Dermis microvascular lymphatic vessel endothelial cell (primary cell): ENCODE measurements around the gene RPS19. TPM values are rescaled to one million over a fixed set of nuclear protein-coding genes. Genes with fewer than 3 reads are reported as not detected.
A peak's percentile ranks its signal among the peaks of the same experiment; 100 is the strongest.

Source experiments
- DNase-seq, 2 donors: peaks; one replicate each; pipeline versions ENCODE4 v3.0.0 to v3.0.0-alpha.2; 2010; ENCODE audit warnings: low read depth in 2 of 2
- total RNA-seq: library from RNA; depleted of rRNA; stranded (reverse); fragments of >200 nt; gene quantifications from 2 replicates; pipeline ENCODE4 v1.2.1, GENCODE V29; 2014

Gene RPS19
- 398 and 471 TPM in 2 replicates for total RNA-seq

DNA sequence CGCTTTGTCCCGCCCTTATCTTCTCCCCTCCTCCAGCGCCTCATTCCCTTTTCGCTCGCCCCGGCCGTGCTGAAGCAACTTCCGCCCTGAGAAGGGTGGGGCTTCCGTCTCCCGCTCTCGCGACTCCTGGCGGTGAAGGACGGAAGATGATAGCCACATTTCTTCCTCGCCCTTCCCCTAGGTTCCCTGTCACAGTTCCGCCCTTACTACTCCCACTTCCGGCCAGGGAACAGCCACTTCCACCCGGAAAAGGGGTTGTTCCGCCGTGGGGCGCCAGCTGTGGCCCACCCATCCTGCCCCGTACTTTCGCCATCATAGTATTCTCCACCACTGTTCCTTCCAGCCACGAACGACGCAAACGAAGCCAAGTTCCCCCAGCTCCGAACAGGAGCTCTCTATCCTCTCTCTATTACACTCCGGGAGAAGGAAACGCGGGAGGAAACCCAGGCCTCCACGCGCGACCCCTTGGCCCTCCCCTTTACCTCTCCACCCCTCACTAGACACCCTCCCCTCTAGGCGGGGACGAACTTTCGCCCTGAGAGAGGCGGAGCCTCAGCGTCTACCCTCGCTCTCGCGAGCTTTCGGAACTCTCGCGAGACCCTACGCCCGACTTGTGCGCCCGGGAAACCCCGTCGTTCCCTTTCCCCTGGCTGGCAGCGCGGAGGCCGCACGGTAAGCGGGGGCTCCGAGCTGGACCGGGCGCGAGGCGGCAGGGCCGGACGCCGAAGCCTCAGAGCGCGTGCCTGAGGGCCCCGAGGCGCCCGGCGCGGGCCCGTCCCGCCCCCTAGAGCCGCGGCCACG is at the start of gene RPS19:
Gene RPS19, plus strand, starts transcription at position 638 of the 801 bp plus-strand sequence. CDS start 520 bp downstream, outside the sequence.
- peak; percentile 97 to 98 for DNase-seq

GRCh38 chr19:41810301-41810700 is 49.8 kb upstream of the RPS19 start:
- no peak for DNase-seq

DNA sequence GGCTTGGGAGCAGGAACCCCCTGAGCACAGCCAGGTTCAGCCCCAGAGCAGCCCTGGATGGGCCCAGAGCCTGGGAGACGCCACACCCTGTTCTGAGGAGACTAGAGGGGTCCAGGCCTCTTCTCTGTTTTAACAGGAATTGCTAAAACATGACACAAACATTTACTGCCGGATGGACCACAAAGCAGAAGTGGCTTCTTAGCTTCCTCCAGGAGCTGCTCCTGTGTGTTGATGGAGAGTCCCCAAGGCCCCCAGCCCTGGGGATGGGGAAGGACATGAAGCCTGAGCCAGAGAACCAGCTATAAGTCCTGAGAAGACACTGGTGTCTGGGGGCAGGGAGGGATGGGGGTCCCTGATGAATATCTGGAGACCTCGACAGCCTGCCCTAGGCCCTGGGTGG is 49.0 kb upstream of the RPS19 start:
- DNase-seq, result no peak

GRCh38 chr19:41811981-41812380 is 48.1 kb upstream of the RPS19 start:
- DNase-seq, result no peak

DNA sequence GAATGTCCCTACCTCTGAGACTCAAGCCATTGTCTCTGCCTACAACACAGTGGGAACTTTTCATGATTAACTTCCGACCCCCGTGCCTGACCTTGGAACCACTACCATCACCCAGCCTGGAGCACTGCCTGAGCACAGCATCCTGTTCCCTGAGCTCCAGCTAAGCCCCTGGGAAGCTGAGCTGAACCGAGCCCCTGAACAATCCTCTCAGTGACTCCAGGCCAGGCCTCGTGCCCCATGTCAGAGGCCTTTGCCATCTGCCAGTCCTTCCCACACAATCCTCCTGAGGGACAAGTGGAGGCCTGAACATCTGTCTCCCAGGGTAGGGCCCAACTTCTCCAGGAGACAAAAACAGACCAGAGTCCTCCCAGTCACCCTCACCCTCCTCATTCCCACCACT is 46.1 kb upstream of the RPS19 start:
- no peak for DNase-seq

GRCh38 chr19:41815301-41815700 is 44.8 kb upstream of the RPS19 start:
- DNase-seq, result no peak

DNA sequence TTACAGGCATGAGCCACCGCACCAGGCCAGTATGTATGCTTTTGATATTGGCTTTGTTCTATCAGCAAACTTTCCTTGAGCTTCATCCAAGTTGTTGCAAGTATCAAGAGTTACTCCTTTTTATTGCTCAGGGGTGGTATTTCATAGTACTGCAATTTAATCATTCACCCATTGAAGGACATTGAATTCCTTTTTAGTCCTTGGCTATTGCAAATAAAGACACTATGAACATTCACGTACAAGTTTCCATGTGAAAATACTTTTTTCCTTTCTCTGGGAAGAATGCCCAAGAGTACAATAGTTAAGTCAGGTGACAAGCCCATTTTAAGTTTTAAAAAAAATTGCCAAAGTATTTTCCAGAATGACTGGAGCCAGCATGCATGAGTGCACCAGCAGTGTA is 43.3 kb upstream of the RPS19 start:
- peak in 1 of 2 donors; percentile 1 for DNase-seq

DNA sequence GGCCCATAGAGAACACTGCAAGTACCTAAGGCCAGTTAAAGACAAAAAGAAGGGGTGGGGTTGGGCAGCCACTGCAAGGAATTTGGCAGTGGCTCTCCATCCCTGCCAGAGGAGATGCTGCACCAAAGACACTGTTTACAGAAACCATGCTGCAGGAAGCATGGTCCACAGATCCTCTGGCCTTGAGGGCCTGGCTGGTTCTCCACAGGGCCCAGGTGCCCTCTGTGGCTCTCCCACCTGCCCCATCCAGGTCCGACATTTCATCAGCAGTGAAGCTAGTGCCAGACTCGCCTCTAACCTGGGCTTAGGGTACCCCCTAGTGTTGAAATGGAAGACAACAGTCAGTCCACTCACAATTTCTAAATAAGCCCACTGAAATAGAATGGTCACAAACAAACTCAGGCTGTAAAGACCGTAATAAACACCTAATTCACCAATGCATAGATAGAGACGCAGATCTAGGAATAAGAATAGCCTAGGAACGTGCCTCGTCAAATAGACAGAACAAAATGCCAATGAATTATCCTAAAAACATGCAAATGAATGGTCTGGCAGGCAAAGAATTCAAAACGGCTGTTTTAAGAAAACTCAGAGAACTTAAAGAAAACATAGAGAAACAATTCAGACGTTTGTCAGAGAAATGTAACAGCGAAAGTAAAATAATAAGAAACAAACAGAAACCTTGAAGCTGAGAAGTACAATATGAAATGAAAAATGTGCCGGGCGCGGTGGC is 38.9 kb upstream of the RPS19 start:
- peak; percentile 35 to 57 for DNase-seq

DNA sequence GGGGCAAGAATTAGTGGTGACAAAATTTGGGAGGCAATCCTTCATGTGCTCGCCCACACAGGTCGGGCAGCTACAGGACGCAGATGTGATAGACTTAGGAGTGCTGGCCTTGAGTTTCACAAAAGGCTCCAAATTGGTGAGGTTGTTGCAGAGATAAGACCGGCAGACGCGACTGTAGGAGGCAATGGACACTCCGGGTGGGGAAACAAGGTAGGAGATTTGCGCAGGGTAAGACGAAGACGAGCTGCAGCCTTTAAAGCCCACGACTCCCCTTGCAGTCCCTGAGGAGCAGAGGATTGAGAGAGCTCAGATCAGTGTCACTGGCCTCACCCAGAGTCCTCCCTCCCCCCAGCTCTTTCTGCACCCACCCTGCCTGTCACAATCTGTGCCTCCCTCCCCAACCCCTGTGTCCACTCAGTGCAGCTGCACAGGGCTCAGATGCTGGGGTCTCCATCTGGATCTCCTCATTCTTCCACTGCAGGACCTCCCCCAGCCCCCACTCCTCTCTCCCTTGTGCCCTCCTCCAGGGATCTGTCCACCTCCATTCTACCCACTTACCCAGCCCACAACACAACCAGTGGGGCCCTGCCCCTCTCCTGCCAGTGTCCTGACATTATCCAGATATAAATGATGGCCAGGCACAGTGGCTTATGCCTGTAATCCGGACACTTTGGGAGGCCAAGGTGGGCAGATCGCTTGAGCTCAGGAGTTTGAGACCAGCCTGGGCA is 21.9 kb upstream of the RPS19 start:
- DNase-seq, result no peak

GRCh38 chr19:41839211-41839610 is 20.8 kb upstream of the RPS19 start:
- DNase-seq, result no peak

DNA sequence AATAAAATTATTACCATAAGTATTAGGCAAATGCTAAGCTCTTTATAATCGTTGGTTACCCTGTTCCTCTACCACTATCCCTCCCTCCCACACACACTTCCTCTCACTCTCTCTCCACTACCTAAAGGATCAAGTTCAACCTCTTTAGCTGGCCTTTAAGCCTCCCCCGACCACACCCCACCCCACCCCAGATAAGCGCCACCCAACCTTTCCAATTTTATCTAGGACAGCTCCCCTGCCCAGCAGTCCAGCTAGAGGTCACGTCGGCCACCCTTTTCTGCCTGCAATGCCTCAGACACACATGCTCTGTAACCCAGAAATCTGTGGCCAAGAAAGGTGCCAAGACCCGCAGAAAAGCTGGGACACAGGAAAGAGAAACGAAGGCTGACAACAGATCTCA is 16.7 kb upstream of the RPS19 start:
- DNase-seq, result no peak

- DNase-seq, result no peak
Measured at GRCh38 chr19:41844601-41845000, 15.5 kb upstream of the RPS19 start, which contains the start of gene LYPD4. LYPD4 (minus strand) TSS chr19:41844683; CDS start chr19:41839285, 5,398 bp downstream.

DNA sequence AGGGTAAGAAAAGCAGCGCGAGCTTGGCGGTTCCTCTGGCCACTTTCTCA is 15.2 kb upstream of the RPS19 start, which contains the start of gene DMRTC2:
Gene DMRTC2, plus strand, starts transcription at position 42 of the 50 bp plus-strand sequence. CDS start 2,387 bp downstream, outside the sequence.
- DNase-seq, result no peak

DNA sequence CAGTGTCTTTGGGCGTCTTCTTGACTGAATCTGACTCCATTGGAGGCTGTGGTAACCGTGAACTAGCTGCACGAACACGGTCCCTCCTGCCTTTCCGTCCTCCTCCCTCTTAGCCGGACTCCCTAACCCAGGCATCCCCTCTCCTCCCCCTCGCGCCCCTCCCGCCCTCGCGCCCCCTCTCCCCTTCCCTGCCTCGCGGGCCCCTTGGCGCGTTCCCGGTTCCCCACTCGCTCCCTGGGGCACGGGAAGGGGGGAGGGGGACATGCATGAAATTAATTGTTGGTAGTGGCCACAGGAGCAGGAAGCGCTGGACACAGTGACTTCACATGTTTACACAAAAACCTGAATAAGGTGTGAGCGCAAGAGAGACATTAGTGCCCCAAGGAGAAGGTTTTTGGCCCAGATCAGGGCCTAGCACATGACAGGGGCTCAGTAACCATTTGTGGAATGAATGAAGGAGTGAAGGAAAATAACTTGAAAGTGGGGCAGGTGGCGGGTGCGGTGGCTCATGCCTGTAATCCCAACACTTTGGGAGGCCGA is 14.9 kb upstream of the RPS19 start:
- DNase-seq, result no peak

DNA sequence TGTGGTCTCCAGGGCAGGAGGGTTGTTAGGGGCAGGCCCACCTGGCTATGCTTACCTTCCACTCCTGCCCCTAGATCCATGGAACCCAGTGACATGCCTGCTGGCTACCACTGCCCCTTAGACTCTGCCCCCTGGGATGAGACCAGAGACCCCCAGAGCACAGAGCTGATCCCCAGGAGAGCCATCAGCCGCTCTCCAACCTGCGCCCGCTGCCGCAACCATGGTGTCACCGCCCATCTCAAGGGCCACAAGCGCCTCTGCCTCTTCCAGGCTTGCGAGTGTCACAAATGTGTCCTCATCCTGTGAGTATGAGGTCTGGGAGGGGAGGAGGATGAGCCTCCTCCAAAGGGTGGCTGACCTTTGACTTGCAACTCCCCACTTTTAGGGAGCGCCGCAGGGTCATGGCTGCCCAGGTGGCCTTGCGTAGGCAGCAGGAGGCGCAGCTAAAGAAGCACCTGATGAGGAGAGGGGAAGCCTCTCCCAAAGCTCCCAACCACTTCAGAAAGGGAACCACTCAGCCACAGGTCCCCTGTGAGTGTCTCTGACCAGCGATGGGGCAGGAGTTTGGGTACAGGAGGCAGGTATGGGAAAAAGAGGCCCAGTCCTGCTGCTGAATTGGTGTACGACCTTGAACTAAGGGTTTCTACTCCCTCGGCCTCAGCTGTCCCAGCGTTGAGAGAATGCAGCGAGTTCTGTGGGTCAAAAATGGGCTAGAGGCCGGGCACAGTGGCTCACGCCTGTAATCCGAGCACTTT is 12.5 kb upstream of the RPS19 start:
- DNase-seq, result no peak

DNA sequence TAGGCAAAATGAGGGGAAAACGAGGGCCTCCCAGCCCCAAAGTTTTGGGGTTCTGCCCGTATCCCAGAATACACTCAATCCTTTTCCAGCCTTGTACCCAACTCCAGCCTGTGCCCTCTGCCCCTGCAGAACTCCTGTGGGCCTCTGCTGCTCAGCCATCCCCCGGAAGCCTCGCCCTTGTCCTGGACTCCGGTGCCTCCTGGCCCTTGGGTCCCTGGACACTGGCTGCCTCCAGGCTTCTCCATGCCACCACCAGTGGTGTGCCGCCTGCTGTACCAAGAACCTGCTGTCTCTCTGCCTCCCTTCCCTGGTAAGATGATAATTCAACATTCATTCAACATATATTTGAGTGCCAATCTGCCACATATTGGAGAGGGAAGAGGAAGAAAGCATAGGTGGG is 11.4 kb upstream of the RPS19 start:
- DNase-seq, result no peak

DNA sequence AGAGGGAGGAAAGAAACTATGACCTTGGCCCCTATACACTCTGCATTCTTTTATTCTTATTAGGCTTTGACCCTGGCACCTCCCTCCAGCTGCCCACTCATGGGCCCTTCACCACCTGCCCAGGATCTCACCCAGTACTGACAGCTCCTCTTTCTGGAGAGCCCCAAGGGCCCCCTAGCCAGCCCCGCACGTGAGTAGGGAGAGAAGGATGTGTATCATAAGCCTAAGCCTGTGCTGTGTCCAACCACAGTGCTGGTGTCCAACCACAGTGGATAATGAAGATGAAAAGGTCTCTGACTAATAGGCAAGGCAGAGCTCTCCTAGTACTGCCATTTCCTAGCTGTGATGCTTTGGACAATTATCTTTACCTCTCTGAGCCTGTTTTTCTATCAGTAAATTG is 11.0 kb upstream of the RPS19 start:
- DNase-seq, result no peak

- DNase-seq, result no peak
Measured at GRCh38 chr19:41850381-41850780, 9.7 kb upstream of the RPS19 start.

DNA sequence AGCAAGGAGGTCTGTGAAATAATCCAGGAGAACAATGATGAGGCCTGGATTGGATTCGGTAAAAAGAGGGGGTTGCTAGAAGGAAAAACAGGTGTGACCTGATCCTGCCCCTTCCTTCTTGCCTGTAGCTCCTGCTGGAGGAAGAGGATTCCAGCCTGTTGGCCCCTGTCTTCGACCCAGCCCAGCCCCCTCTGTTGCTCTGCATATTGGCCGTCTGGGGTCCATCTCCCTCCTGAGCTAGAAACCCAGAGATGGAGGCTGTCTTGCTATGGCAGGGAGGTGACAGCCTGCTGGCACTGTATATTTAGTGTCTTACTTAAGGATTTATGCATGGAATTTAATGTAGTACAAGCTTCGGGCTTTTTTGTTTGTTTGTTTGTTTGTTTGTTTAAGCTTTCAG is 8.6 kb upstream of the RPS19 start:
- no peak for DNase-seq

- no peak for DNase-seq
Measured at GRCh38 chr19:41853344-41853743, 6.7 kb upstream of the RPS19 start.

DNA sequence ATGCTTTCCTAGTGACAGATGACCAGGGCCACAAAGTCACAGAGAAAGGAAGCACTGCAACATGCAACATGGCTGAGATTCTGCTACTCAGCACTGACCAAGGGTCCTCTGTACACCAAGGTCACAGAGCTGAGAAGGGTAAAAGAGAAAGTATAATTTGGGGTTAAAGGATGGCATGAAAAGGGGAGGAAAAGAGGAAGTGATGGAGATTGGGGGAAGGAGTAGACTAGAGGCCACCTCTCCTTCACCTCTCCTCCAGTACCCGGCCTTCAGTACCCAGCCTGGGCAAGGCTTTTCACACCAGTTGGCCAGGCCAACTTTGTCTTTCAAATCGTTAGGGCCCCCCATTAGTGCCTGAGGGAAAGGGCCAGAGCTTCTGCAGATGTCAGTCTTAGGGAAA is 6.3 kb upstream of the RPS19 start:
- no peak for DNase-seq

DNA sequence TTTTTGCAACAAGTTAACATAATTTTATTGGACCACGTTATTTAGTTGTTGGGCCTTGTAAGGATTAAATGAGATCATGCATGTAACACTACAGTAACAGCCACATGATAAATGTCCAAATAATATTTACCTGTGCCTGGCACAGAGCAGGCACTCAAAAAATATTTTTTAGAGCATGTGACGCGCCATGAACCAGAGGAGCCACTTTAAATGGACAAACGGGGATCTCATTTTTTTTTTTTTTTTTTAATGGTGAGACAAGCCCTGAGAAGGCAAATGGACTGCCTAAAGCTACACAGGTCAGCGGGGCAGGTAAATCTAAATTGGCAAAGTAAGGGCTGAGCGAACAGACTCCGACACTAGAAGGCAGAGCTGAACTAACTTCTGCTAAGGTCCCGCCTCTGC is 840 bp upstream of the RPS19 start:
- DNase-seq, result no peak
